Colonic mucosa (tissue), 4 donors: ENCODE data around the gene PHC3. TPM values are rescaled to one million over a fixed set of nuclear protein-coding genes. Genes with fewer than 3 reads are reported as not detected.

ENCODE experiments used
- DNase-seq: peaks from one replicate; pipeline ENCODE4 v3.0.0-alpha.2; 2020
- H3K27ac ChIP-seq: fragments of 200-600 bp; one replicate; pipeline ENCODE4 v1.8.0; 2021
- H3K27me3 ChIP-seq: fragments of 200-600 bp; one replicate; pipeline ENCODE4 v1.8.0; 2021
- H3K36me3 ChIP-seq: fragments of 200-600 bp; one replicate; pipeline ENCODE4 v1.8.0; 2021
- H3K4me1 ChIP-seq: fragments of 200-600 bp; one replicate; pipeline ENCODE4 v1.8.0; 2021; ENCODE audit warnings: mild to moderate bottlenecking
- H3K4me3 ChIP-seq: fragments of 200-600 bp; one replicate; pipeline ENCODE4 v1.8.0; 2021
- H3K9ac ChIP-seq, 2 donors: one replicate each; pipeline ENCODE4 v1.7.0; 2013; ENCODE audit warnings: control low read depth in 2 of 2, low read depth in 2 of 2, low read length in 2 of 2
- H3K9me3 ChIP-seq: fragments of 200-600 bp; one replicate; pipeline ENCODE4 v1.8.0; 2021
- CTCF ChIP-seq: fragments of 200-600 bp; IDR thresholded peaks from one replicate; pipeline ENCODE4 v1.8.0; 2022; ENCODE audit warnings: antibody characterized with exemption, mild to moderate bottlenecking
- intact Hi-C: fragments of 100-400 bp; cut with DNase I; formaldehyde crosslinking; loops from one replicate; pipeline ENCODE4 v1.14.1; 2022
- total RNA-seq, 2 donors: library from RNA; stranded (reverse); fragmentation: NEBNext Ultra II Directional in 1 of 2; extraction: Animal tissue kit (Norgen Biotek cat#: 25700) in 1 of 2; gene quantifications; one replicate each; pipeline ENCODE4 v1.2.1, GENCODE V29; 2021
- donor health status: healthy.
- donor health status: DM: no; HTN: no; CAD: no.
- donor health status: DM: no; HTN: no; CAD: no.

PHC3 gene
- total RNA-seq, 2 donors from 2014 or later = 36.4 to 49.4 TPM

GRCh38 chr3:170108955-170109354 is 72.6 kb downstream of the PHC3 start:
- no peak overlapping the region for H3K9ac ChIP-seq
- TF ChIP-seq CTCF = no peak
- DNase-seq = no peak
- H3K4me1 ChIP-seq = no peaks in the 10 kb centered on the region
- H3K27me3 ChIP-seq = no peaks in the 10 kb centered on the region
- H3K4me3 ChIP-seq = no peak overlapping the region
- peaks cover 11% of the 10 kb centered on the region for H3K36me3 ChIP-seq
- H3K27ac ChIP-seq = no peak overlapping the region
- intact Hi-C loops = loop anchor here (10.0 kb wide), 1 partner anchor 66 kb away; no protein-coding TSS in a partner anchor
- H3K9me3 ChIP-seq = no peaks in the 10 kb centered on the region

GRCh38 chr3:170107941-170108340 is 73.6 kb downstream of the PHC3 start:
- intact Hi-C loops = loop anchor here (10.0 kb wide), 1 partner anchor 67 kb away; no protein-coding TSS in a partner anchor
- H3K4me1 ChIP-seq = no peaks in the 10 kb centered on the region
- no peak for DNase-seq
- TF ChIP-seq CTCF = no peak
- no peak overlapping the region for H3K27ac ChIP-seq
- H3K9ac ChIP-seq = no peak overlapping the region
- H3K27me3 ChIP-seq = no peaks in the 10 kb centered on the region
- H3K36me3 ChIP-seq = peaks cover 4% of the 10 kb centered on the region
- no peaks in the 10 kb centered on the region for H3K9me3 ChIP-seq
- no peak overlapping the region for H3K4me3 ChIP-seq

GRCh38 chr3:170102431-170102830 is 79.1 kb downstream of the PHC3 start:
- H3K36me3 ChIP-seq = no peaks in the 10 kb centered on the region
- no peaks in the 10 kb centered on the region for H3K4me1 ChIP-seq
- H3K27ac ChIP-seq = no peak overlapping the region
- DNase-seq = no peak
- intact Hi-C loops = loop anchor here (10.0 kb wide), 1 partner anchor 72 kb away; no protein-coding TSS in a partner anchor
- H3K4me3 ChIP-seq = no peak overlapping the region
- H3K9ac ChIP-seq = no peak overlapping the region
- no peak for TF ChIP-seq CTCF
- H3K27me3 ChIP-seq = no peaks in the 10 kb centered on the region
- H3K9me3 ChIP-seq = no peaks in the 10 kb centered on the region

GRCh38 chr3:170100944-170101343 is 80.6 kb downstream of the PHC3 start:
- intact Hi-C loops = loop anchor here (10.0 kb wide), 1 partner anchor 74 kb away; no protein-coding TSS in a partner anchor

GRCh38 chr3:170098753-170099152 is 82.8 kb downstream of the PHC3 start:
- peaks cover 9% of the 10 kb centered on the region for H3K36me3 ChIP-seq

More at GRCh38 chr3:170100944-170101343, 80.6 kb downstream of the PHC3 start:
- TF ChIP-seq CTCF = no peak
- Histone ChIP-seq H3K9me3 (no peaks in the 10 kb centered on the region), H3K4me1 (no peaks in the 10 kb centered on the region), H3K27me3 (no peaks in the 10 kb centered on the region), H3K36me3 (peaks cover 9% of the 10 kb centered on the region), H3K27ac (no peak overlapping the region), H3K9ac (no peak overlapping the region), H3K4me3 (no peak overlapping the region)
- DNase-seq = no peak

More at GRCh38 chr3:170098753-170099152, 82.8 kb downstream of the PHC3 start:
- TF ChIP-seq CTCF = no peak
- no peaks in the 10 kb centered on the region for H3K27me3 ChIP-seq
- no peaks in the 10 kb centered on the region for H3K4me1 ChIP-seq
- DNase-seq = no peak
- no peak overlapping the region for H3K27ac ChIP-seq
- intact Hi-C loops = loop anchor here (10.0 kb wide), 1 partner anchor 124 kb away; no protein-coding TSS in a partner anchor
- no peaks in the 10 kb centered on the region for H3K9me3 ChIP-seq
- H3K9ac ChIP-seq = no peak overlapping the region
- no peak overlapping the region for H3K4me3 ChIP-seq
